Measurements from ENCODE around the gene MICOS13. TPM values are rescaled to one million over a fixed set of nuclear protein-coding genes. Genes with fewer than 3 reads are reported as not detected.
"Not testable (repeated sequence)": the region's sequence is repeated elsewhere in the genome, so short reads cannot be mapped to it uniquely, and the experiment has no call there.

The MICOS13 gene
- total RNA-seq, 1 donor from 2014 or later = 22.8 TPM

DNA sequence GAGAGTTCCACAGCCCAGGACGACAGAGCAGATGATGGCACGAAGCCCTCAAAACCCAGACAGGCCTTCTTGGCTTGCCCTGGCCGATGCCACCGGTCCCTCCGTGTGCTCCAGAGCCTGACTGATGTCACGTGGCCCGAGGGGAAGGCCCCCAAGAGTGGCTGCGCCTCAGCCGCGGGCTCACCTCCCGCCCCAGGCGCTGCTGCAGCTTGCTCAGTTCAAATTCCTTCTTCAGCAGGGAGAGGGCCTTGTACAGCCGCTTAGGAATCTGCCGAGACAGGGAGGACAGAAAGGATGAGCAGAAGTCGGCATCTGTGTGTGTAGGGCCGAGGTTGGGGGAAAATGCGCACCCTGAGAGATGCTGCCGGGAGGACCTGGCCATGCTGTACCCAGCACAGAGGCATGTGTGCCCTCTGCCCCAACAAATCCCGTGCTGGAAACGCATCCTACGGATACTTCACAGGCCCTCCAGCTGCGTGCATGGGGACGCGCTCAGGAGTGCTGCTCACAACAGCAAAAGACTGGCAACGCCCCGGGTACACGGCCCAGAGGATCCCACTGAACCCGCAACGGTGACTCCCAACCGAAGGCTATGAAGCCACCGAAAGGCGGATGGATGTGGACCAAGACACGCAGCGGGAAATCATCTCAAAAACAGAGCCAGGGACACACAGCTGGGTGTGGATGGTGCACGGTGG, 26.7 kb upstream of the MICOS13 start:
- no peak for DNase-seq
- Mint-ChIP-seq H3K4me3 (ENCODE audit: unreplicated experiment) (no peak overlapping the region), H3K27ac (ENCODE audit: unreplicated experiment) (no peak overlapping the region), H3K36me3 (ENCODE audit: unreplicated experiment) (no peaks in the 10 kb centered on the region), H3K27me3 (ENCODE audit: unreplicated experiment) (peaks cover 4% of the 10 kb centered on the region), H3K4me1 (ENCODE audit: low read depth, unreplicated experiment) (peaks cover 4% of the 10 kb centered on the region), H3K9me3 (ENCODE audit: unreplicated experiment) (peaks cover 9% of the 10 kb centered on the region)
- TF ChIP-seq CTCF (IDR thresholded peaks at IDR 0.05; ENCODE audit: partially characterized antibody, unreplicated experiment) = no peak

- Mint-ChIP-seq H3K27ac (ENCODE audit: unreplicated experiment) (no peak overlapping the region), H3K27me3 (ENCODE audit: unreplicated experiment) (peaks cover 4% of the 10 kb centered on the region), H3K4me1 (ENCODE audit: low read depth, unreplicated experiment) (peaks cover 4% of the 10 kb centered on the region), H3K36me3 (ENCODE audit: unreplicated experiment) (no peaks in the 10 kb centered on the region), H3K9me3 (ENCODE audit: unreplicated experiment) (peaks cover 13% of the 10 kb centered on the region), H3K4me3 (ENCODE audit: unreplicated experiment) (no peak overlapping the region)
- no peak for DNase-seq
- TF ChIP-seq CTCF (IDR thresholded peaks at IDR 0.05; ENCODE audit: partially characterized antibody, unreplicated experiment) = no peak
Measured at GRCh38 chr19:5705552-5705951, 25.2 kb upstream of the MICOS13 start.

DNA sequence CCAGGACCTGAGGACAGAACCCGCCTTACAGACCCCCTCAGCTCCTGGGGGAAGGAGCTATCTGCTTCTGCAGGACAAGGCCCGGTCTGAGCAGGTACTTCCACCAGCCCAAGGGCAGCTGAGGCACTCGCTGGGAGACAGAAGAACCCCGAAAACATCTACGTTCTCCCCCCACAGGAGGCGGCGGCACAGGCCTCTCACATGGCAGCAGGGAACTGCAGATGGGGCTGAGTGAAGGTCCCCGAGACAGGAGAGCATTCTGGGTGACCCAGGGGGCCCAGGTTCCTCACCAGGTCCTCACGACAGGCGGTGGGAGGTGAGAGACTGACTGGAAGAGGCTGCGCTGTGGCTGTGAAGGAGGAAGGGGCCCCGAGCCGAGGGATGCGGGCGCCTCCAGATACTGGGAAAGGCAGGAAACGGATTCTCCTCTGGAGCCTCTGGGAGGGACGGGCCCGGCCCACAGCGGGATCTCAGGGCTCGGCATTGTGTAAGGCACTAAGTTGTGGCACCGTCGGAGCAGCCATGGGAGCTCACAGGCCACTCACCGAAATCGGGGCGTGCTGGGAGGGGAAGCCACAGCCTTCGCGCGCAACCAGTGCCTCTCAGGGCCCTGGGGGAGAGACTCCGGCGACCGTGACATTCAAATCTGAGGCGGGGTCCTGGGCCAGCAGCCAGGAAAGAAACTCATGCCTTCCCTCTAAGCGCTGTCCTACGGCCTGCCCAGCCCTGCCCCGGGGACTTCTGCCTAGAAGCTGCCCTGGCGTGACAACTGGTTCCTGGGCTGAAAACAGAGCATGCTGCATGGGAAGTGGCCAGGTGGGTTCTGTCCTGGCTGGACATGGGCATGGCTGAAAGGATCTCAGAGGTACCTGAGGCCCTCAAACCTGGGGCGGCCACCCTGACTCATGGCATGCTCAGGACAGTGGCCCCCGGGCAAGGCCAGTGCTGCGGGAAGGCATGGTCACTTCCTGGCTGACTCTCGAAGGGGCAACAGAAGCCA, 23.8 kb upstream of the MICOS13 start:
- TF ChIP-seq CTCF (IDR thresholded peaks at IDR 0.05; ENCODE audit: partially characterized antibody, unreplicated experiment) = no peak
- Mint-ChIP-seq H3K27ac (ENCODE audit: unreplicated experiment) (peak overlapping the region; percentile 76), H3K4me1 (ENCODE audit: low read depth, unreplicated experiment) (peaks cover 4% of the 10 kb centered on the region), H3K4me3 (ENCODE audit: unreplicated experiment) (no peak overlapping the region), H3K9me3 (ENCODE audit: unreplicated experiment) (peaks cover 13% of the 10 kb centered on the region), H3K36me3 (ENCODE audit: unreplicated experiment) (no peaks in the 10 kb centered on the region), H3K27me3 (ENCODE audit: unreplicated experiment) (peaks cover 4% of the 10 kb centered on the region)
- DNase-seq = no peak

GRCh38 chr19:5702053-5702410, 21.7 kb upstream of the MICOS13 start:
- H3K36me3 Mint-ChIP-seq (ENCODE audit: unreplicated experiment); H3K4me3 Mint-ChIP-seq (ENCODE audit: unreplicated experiment); H3K27ac Mint-ChIP-seq (ENCODE audit: unreplicated experiment); H3K4me1 Mint-ChIP-seq (ENCODE audit: low read depth, unreplicated experiment); DNase-seq; H3K27me3 Mint-ChIP-seq (ENCODE audit: unreplicated experiment): not testable (repeated sequence)
- H3K9me3 Mint-ChIP-seq (ENCODE audit: unreplicated experiment) = peaks cover 11% of the 10 kb centered on the region

- Mint-ChIP-seq H3K4me3 (ENCODE audit: unreplicated experiment) (no peak overlapping the region), H3K27ac (ENCODE audit: unreplicated experiment) (no peak overlapping the region), H3K9me3 (ENCODE audit: unreplicated experiment) (peaks cover 9% of the 10 kb centered on the region), H3K36me3 (ENCODE audit: unreplicated experiment) (no peaks in the 10 kb centered on the region), H3K4me1 (ENCODE audit: low read depth, unreplicated experiment) (peaks cover 4% of the 10 kb centered on the region), H3K27me3 (ENCODE audit: unreplicated experiment) (peaks cover 2% of the 10 kb centered on the region)
- DNase-seq = no peak
- no peak for TF ChIP-seq CTCF (IDR thresholded peaks at IDR 0.05; ENCODE audit: partially characterized antibody, unreplicated experiment)
Measured at GRCh38 chr19:5700455-5701092, 20.3 kb upstream of the MICOS13 start.

Measured in glutamatergic neuron (in vitro differentiated cells).